GM11168 (cell line): Measurements from ENCODE around the gene MOCS1.
"Not testable (repeated sequence)": the region's sequence is repeated elsewhere in the genome, so short reads cannot be mapped to it uniquely, and the experiment has no call there.

Experiments
- in situ Hi-C: fragments of 300-500 bp; cut with MboI; formaldehyde crosslinking; loops from one replicate; pipeline ENCODE4 v1.12.0; 2022; ENCODE audit warnings: low sequenced_read_pairs; ENCODE audit not compliant: unreplicated experiment

MOCS1 gene

DNA sequence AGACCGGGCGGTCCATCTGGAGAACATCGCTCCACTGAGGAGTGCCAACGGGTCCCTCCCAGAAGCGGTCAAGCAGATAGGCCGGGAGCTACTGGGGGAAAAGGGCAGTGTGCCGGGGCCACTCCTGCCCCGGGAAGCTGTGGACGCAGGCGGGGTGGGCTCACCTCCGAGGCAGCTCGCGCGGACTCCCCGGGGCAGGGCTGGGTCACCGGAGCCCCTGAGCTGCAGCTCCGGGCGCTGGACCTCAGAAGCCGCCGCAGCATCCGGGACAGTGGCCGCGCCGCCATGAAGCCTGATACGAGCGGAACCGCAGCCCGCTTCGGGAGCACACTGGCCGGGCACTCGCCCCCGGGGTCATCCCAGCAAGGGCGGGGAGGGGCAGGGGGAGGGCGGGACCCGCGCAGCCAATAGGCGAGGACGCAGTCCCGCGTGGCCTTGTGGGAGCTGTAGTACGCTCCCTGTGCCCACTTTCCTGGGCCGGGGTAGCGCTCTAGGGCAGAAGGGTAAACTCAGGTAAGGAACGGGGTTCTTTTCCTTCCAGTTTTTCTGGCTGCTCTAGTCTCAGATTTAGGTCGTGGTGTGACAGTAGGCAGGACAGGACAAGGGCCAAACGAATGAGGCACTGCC lies at the start of gene MOCS1:
MOCS1 (minus strand) TSS at position 332 of the 627 bp plus-strand sequence; CDS start at position 287, 45 bp downstream.
- in situ Hi-C loops: no loop called here

- in situ Hi-C loops: no loop called here
Observed at GRCh38 chr6:39984051-39984450, 49.8 kb upstream of the MOCS1 start.

GRCh38 chr6:39983193-39983592 lies 48.9 kb upstream of the MOCS1 start:
- in situ Hi-C loops: no loop called here

GRCh38 chr6:39982720-39983119 lies 48.5 kb upstream of the MOCS1 start:
- in situ Hi-C loops: no loop called here

GRCh38 chr6:39980839-39981580 lies 46.7 kb upstream of the MOCS1 start:
- in situ Hi-C loops: no loop called here

GRCh38 chr6:39979461-39980328 lies 45.4 kb upstream of the MOCS1 start:
- in situ Hi-C loops: no loop called here

DNA sequence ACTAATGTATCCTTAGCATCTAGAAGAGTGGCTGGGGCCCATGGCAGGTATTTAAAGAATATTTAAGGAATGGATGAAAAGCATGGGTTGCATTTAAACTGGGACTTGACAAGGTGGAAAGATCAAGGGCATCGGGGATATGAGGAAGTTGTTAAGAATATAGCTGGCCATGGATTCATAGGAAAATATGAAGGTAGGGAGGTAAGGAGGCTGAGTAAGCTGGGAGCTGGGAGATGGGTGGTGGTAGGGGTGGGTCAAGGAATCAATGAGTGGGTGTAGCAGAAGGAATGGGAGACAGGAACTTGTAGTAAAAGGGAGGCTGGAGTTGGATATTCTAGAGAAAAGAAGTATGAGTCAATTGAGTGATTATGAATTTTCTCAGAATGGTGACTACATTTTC lies 44.0 kb upstream of the MOCS1 start:
- in situ Hi-C loops: no loop called here

DNA sequence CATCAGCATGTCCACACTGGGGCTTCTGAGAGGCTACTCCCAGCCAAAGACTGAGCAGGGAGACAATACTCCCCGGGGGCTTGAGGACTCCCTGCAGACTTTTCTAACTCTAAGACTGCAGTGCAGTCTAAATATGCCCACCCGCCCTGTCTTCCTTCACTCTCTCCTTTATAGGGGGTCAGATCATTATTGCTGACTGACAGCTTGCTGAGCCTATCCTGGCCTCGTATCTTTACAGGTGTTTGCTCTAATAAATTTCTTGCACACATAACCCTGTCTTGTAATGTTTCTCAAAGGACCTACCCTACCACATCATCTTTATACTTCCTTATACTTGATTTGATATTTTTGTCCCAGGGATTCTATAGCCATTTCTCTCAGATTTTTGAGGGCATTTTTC lies 39.4 kb upstream of the MOCS1 start:
- in situ Hi-C loops: no loop called here

DNA sequence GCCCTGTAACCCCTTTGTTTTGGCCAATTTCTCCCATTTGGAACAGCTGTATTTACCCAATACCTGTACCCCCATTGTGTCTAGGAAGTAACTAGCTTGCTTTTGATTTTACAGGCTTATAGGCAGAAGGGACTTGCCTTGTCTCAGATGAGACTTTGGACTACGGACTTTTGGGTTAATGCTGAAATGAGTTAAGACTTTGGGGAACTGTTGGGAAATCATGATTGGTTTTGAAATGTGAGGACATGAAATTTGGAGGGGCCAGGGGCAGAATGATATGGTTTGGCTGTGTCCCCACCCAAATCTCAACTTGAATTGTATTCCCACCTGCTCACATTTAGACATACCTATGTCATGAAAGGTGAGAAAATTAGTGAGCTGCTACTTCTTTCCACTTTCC lies 38.5 kb upstream of the MOCS1 start:
- in situ Hi-C loops: not testable (repeated sequence)

DNA sequence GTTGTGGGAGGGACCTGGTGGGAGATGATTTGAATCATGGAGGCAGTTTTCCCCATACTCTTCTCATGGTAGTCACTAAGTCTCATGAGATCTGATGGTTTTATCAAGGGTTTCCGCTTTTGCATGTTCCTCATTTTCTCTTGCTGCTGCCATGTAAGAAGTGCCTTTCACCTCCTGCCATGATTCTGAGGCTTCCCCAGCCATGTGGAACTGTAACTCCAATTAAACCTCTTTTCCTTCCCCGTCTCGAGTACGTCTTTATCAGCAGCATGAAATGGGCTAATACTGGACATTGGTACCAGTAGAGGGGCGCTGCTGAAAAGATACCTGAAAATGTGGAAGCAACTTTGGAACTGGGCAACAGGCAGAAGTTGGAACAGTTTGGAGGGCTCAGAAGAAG lies 36.9 kb upstream of the MOCS1 start:
- in situ Hi-C loops: not testable (repeated sequence)

DNA sequence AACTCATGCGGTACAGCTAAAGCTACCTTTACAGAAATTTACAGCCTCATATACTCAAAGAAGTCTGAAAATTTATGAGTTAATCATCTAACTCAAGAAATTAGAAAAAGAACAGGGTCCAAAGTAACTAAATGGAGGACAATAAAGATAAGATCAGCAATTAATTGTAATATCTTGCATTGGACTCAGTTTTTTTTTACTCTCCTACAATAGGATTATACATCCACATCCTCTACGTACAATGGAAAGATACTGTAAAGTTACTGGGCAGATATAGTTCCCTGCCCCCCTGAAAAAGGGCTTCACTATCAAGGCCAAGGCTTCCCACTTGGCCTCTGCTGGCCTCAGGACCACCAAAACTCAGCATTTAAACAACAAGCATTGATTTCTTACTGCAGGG lies 31.5 kb upstream of the MOCS1 start:
- in situ Hi-C loops: no loop called here

- in situ Hi-C loops: no loop called here
Observed at GRCh38 chr6:39964530-39964929, 30.3 kb upstream of the MOCS1 start.

- in situ Hi-C loops: no loop called here
Observed at GRCh38 chr6:39964094-39964493, 29.8 kb upstream of the MOCS1 start.

DNA sequence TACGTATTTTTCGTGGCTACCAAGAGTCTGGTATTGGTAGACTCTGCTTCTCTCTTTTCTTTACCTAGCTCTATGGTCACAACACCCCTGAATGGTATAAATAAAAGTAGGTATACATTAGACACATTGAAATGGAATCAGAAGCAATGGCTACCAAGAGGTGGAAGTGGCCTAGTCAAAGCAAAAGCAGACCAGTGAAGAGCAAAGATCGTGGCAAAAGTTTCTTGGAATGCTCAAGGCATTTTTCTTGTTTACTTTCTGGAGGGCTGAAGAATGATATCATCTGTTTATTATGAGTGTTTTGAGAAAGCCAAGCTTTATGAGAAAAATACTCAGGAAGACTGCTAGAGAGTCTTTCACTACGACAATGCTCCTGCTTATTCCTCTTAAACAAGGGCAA lies 28.6 kb upstream of the MOCS1 start:
- in situ Hi-C loops: no loop called here

- in situ Hi-C loops: no loop called here
Observed at GRCh38 chr6:39961178-39961577, 26.9 kb upstream of the MOCS1 start.

GRCh38 chr6:39958947-39959346 lies 24.7 kb upstream of the MOCS1 start:
- in situ Hi-C loops: no loop called here

DNA sequence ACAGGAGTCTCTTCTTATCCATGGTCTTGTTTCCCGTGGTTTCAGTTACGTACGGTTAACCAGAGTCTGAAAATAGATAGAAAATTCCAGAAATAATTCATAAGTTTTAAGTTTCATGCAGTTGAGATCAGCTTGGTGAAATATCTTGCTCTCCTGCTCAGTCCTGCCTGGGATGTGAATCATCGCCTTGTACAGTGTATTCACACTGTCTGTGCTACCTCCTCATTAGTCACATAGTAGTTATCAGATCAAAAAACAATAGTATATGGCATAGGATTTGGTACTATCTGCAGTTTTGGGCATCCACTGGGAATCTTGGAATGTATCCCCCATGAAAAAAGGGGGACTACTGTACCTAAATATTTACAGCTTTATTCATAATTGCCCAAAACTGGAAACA lies 22.7 kb upstream of the MOCS1 start:
- in situ Hi-C loops: no loop called here

- in situ Hi-C loops: no loop called here
Observed at GRCh38 chr6:39953076-39953618, 18.9 kb upstream of the MOCS1 start.

- in situ Hi-C loops: no loop called here
Observed at GRCh38 chr6:39952167-39952566, 17.9 kb upstream of the MOCS1 start.

DNA sequence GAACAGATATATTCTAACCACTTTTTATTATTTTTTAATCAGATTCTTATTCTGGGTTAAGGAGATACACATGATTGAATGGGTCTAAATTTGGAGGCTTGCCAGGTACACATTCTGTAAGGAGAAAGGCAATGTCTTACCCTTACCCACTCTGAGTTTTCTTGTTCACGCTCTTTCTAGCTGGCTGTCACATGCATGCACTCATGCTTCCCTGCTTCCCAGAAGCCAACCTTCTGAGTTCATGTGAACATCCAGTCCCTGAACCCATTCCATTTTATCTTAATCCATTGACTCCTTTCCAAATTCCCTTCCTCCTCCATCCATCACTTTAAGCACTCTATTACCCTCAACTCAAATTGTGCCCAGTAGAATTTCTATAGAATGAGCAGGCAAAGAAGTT lies 17.5 kb upstream of the MOCS1 start:
- in situ Hi-C loops: no loop called here

DNA sequence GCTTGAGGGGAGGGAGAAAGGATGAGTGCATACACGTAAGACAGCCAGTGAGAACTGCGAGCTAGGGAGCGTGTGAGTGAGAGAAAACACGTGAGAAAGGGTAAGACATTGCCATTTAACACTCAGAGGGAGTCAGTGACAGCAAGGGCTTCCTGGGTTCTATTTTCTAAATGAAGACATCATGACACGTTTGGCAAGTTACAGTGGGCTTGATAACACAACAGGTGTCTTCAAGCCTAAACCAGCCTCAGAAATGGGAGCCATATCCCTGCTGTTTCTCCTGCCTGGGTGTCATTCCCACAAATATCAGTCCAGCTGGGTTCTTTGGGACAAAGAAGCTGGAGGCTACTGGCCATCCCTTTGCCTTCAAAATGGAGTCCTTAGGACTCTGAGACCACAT lies 16.9 kb upstream of the MOCS1 start:
- in situ Hi-C loops: no loop called here
